DMS53 (cell line): ENCODE measurements around the gene LCN2.

Experiments used
- DNase-seq: peaks from one replicate; lab custom pipeline; 2025; lab: John Stamatoyannopoulos, UW

The LCN2 gene

DNA sequence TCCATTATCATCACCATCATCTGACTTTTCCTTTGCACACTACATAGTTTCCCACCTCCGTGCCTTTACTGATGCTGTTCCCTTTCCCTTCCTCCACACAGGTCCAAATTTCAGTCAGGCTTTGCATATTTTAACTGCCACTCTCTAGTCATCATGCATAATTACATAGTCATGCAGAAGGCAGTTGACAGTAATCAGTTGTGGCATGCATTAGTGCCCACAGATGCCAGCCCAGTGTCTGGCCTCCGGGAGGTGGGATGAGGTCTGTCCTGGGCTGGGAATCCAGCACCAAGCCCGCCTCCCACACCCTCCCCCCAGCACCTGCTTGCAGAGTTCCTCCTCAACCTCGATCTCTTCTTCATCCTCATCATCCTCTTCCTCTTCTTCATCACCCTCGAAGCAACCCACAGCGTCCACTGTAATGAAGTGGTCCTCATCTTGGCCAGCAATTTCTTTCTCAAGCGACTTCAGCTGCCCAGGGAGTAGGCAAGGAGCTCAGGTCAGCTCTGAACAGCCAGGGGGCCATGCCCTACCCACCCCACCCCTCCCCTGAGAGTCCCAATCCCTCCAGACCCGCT, 19.6 kb downstream of the LCN2 start:
- DNase-seq = no peak

DNA sequence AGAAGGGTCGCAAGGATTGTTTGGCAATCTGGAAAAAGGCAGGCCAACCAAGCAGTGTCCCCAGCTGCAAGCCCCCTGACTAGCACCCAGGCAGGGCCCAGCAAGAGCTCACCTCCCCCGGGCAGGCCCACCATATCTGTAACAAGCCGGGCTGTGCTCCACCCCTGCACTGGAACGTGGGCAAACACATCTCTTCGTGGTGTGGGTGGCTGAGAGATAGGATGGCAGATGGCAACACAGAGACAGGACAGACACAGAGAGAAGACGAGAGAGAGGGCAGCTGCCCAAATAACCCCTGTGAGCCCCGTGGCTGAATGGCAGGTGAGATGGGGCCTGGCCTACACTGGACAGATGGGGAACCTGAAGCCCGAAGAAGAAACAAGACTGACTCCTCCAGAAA, 20.2 kb downstream of the LCN2 start:
- DNase-seq = no peak

DNA sequence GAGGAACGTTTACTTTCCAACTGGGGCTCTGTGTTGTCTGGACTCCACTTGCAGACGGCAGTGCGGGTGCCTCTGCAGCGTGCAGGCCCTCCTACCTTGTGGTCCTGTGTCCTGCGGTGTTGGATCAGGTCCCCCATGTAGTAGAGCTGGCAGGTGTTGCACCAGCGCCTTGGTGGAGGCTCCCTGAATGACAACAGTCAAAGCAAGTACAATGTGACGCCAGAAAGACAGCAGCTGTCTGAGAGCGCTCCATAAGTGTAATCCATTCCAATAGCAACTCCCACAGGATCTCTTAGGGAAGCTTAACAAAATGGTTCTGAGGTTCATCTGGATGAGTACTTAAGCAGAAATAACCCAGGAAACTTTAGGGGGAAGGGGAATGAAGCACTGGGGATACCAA, 20.7 kb downstream of the LCN2 start:
- DNase-seq = no peak

DNA sequence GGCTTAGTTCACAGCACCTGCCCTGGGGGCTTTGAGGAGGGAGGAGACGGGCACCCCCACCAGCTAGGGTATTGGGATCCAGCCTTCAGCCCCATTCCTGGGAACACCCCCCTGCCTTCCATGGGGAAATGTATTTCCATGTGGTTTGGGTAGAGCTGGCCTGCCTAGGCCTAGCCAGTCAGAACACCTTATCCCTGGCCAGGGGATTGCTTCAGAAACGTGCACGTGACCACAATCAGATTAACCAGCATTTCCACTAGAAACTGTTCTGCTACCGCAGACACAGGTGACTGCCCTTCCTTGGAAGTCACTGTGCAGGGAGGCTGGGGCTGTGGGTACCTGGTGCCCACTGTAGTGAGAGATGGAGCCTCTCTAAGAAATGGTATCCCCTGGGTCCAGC, 24.8 kb downstream of the LCN2 start:
- no peak for DNase-seq

DNA sequence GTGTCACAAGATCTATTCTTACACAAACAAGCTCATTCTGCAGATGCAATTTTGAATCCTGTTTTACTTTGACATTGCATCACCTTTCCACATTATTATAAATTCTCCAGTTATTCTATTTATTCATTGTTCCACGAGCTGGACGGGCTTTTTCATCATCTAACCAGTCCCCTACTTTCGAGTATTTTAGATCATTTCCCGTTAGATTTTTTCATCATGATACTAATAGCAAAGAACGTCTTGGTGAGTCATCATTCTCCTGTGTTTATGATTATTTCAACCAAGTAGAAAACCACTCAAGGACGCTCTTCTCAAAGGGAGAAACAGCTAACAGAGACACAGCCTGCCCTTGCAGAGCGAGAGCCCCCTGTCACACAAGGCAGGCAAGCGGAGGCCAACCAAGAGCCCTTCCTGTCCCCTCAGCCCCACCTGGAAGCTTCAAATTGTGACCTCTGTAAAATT, 25.9 kb downstream of the LCN2 start:
- DNase-seq = no peak

DNA sequence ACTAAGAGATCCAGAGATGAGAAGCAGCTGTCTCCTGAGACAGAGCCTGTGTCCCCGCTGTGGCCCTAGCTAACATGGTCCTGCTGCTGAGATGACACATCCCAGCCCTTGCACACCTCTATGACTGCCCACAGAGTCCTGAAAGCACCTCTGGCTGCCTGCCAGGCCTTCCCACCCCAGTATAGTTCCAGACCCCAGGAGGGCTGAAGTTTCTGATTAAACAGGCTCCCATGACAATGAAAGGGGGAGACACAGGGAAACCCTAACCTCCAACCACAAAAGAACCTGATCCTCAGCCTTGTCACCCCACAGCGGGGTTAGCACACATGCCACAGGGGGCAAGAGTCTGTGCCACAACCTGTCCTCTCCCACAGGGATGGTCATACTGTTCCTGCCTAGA, 26.5 kb downstream of the LCN2 start:
- no peak for DNase-seq

DNA sequence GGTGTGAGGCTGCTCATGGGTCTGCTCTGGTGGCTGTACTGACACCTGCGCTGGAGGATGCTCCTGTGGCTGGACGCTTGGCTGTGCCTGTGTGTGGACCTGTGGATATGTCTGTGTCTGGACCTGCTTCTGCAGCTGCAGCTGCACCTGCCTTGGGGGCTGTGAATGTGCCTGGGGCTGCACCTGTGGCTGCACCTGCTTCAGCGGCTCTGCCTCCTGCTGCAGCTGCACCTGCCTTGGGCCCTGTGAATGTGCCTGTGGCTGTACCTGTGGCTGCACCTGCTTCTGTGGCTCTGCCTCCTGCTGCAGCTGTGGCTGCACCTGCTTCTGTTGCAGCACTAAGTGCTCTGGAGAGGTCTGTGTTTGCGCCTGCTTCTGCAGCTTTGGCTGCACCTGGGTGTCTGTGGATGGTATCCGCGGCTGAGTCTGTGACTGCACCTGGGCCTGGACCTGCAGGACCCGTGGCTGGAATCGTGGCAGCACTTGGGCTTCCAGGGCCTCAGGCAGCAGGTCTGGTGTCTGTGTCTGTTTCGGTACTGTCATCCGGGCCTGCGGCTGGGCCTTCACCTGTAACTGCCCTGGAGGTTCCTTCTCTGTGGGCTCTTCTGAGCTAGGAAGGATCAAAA, 29.7 kb downstream of the LCN2 start:
- DNase-seq = peak; percentile 63

DNA sequence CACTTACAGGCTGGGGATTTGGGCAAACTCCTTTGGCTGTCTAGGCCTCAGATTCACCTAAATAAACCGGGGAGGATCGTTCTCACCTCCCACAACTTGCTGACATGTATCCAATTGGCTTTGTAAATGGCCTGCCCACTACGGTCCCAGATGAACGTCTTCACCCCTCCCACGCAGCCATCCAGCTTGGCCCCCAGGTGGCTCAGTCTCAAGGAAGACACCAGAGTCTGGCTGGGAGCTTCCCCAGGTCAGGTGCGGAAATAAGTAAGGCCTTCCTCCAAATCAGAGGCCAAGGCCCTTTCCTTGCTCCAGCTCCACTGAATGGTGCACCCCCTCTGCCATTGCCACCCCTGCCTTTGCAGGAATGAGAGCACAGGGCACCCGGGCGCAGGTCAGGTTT, 30.7 kb downstream of the LCN2 start:
- DNase-seq = no peak

DNA sequence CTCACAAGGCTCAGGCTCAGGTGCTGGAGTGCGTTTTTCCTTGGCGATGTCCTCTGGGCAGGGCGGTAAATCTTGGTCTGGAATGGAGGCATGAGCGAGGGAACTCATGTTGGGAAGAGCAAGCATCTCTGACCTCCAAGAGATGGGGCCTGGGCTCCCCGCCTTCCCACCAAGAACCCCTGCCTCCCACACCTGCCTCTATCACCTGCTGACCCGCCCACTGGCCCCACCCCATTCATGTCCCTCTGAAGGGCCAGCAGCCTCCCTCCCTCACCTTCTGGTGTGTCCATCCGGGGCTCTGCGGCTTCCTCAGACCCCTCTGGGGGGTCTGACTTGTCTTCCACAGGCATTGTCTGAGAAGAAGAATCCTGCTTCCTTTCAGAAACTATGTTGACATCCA, 31.2 kb downstream of the LCN2 start:
- no peak for DNase-seq

DNA sequence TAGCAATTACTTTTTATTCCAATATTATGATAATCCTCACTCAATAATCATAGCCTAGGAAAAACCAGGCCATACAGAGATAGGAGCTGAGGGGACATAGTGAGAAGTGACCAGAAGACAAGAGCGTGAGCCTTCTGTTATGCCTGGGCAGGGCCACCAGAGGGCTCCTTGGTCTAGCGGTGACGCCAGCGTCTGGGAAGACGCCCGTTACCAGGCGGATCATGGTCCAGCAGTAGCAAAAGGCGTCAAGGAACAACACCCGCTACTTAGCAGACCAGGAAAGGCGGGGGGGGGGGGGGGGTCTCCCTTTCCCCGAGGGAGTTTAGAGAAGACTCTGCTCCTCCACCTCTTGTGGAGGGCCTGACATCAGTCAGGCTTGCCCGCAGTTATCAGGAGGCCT, 32.2 kb downstream of the LCN2 start:
- DNase-seq = peak; percentile 15

DNA sequence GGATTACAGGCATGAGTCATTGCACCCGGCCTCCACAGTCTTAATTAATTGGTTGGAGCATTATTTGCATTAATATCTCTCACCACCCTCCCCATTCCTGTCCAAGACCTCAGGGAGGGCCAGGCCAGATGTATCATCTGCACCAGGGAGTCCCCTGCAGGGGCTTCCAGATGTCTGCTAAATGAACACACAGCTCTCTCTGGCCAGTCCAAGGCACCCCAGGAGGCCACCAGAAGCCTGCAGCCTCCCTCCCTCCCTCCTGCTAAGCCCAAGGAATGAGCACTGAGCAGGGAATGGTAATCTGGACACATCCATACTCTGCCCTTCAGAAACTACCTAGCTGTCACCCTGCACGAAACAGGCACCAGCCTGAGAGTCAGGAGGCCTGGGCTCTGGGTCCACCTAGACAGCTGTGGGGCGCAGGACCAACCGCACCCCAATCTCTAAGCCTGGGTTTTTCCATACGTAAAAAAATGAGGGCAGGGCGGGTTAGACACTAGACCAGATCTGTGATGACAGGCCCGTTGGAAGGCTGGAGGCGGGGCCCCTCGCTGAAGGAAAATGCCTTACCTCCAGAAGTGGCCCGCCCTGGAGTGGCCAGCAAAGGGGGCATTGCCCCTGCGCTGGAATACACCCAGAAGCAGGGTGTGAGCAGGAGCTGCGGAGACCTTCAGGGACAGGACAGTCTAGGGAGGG, 33.8 kb downstream of the LCN2 start:
- DNase-seq = no peak

DNA sequence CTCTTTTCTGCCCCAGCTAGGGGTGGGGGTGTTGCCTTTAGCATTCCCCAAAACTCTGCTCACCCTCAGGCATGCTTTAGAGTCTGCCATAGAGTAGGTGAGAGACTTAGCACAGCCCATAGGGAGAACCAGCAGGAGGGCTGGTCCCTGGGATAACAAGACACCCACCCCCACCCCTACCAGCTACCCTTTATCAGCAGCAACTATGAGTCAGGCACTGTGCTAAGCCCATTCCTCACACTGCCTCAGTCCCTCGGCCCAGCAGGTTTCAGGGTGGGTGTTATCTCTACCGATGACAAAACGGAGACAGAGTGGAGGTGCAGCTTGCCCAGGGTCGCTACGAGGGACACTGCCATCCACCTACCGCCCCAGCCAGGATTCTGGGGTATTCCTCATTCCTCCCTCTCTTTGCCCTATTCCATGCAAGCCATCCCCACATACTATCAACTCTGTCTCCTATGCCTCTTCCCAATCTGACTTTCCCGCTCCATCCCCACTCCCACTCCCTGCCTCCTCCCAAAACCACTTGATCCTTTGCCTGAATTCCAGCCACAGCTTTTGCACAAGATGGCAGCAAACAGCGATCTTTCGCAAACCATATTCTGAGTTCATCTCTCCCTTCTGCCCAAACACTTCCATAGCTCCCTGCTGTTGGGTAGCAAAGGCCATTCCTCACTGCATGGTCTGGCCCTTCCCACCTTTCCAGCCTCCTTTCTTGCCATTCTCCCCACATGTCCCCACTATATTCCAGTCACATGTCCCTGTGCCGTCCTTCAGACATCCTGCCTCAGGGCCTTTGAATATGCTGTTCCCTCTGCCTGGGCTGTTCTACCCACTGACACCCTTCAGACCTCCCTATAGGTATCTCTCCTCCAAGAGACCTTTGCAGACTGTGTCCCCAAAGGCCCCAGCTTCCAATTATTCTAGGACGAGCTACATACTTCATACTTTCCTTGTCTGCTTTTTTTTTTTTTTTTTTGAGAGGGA, 37.0 kb downstream of the LCN2 start:
- DNase-seq = no peak

DNA sequence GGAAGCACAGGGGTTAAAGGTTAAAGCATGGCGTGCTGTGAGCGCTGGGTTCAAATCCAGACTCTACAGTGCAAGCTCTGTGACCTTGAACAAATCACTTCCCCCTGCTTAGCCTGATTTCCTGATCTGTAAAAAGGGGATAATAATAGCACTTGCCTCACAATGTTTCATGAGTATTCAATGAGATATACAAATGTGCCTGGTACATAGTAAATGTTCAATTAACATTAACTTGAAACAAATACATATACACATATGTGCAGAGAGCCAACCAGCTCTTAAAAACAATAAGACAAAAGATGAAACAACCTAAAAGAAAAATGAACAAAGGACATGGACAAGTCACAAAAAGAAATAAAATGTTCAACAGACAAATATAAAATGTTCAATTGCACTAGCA, 38.1 kb downstream of the LCN2 start:
- no peak for DNase-seq

DNA sequence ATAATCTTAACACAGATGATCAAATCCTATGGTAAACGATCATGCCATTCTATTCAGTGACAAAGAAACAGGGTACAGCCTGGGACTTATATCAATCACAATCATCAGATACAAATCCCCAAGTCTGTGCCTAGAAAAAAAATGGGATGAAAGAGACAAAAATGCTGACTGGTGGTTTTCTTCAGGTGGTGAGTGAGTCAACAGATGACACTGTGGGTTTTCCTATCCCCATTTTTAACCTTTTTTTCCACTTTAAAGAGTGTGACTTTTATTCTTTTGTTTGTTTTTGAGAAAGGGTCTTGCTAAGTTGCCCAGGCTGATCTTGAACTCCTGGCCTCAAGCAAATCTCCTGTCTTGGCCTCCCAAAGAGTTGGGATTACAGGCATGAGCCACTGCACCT, 39.0 kb downstream of the LCN2 start:
- DNase-seq = no peak

DNA sequence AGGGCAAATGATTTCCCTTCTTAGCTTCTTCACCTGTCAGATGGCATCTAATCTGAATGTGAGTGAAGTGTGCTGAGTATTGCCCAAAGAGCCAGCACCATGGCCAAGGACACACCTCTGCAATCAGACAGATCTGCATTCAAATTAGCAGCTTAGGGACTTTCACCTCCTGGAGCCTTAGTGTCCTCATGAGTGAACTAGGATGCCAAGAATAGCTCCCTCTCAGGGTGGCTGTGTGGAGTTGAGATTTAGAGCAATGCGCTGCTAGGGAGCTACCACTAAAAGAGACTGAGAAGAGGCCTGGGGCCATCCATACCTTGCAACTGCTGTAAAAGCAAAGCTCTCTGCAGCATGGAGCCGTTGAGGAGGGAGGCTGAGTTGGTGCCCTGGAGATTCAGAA, 40.8 kb downstream of the LCN2 start:
- no peak for DNase-seq

DNA sequence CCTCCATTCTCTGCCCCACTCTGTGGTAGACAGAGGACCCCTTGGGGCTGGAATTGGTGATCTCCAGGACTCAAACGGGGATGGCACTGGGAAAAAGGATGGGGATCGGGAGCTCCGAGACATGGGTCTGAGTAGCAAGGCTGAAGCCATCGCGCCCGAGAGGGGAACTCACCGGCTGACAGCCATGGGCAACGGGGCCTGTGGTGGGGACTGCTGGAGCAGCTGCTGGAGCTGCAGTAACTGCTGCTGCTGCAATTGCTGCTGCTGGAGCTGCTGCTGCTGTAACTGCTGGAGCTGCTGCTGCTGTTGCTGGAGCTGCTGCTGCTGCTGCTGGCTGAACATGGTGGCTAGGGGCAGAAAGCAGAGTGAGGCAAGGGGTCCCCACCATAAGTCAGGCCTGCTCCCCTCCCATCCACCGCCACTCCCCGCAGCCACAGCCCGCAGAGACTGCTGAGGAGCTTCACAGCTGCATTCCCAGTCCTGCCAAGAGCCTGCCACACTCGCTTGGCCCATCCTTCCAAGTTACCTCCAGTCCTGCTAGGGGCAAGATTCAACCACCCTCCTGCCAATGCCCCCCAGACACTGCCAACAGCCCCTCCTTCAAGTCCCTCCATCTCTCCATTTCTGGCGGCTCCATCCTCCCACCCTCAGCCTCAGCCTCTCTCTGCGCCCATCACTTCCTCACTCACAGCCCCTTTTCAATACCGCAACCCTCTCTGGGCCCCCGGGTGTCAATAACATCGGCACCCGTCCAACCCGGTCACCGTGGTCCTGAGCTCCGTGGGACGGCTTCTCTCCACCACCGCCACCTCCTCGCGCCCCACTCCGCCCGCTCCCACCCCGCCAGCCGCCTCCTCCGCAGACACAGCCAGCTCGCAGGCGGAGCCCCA, 41.5 kb downstream of the LCN2 start:
- peak; percentile 54 for DNase-seq

DNA sequence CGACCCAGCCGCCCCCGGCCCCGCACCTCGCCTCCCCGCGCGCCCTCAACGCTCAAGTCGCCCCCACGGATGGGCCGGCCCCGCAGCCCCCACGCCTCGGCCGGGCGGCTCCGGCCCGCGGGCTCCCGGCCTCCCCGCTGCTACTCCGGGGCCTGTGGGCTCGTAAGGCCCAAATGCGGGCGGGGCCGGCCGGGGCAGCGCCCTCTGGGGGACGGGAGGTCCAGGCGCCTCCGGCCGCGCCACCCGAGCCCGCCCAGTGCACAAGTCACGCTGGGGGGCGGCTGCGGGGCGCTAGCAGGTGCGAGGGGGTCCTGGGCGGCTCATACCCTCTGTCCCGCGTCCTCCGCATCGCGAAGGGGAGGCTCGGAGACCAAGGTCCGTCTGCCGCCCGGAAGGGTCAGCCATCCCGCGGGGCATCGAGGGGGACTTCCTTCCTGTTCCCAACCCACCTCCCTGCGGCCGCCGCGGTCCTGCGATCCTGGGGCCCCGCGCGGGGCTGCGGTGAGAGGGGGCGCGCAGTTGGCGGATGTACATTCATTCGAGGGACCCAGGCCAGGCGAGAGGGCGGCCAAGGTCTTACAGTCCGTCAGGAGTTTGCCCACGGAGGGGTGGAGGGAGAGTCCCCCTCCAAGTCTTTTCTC, 42.3 kb downstream of the LCN2 start, which contains the start of gene CIZ1:
CIZ1 (minus strand) TSS at position 167 of the 641 bp plus-strand sequence. CDS start 715 bp downstream, outside the sequence.
- peak; percentile 88 for DNase-seq

DNA sequence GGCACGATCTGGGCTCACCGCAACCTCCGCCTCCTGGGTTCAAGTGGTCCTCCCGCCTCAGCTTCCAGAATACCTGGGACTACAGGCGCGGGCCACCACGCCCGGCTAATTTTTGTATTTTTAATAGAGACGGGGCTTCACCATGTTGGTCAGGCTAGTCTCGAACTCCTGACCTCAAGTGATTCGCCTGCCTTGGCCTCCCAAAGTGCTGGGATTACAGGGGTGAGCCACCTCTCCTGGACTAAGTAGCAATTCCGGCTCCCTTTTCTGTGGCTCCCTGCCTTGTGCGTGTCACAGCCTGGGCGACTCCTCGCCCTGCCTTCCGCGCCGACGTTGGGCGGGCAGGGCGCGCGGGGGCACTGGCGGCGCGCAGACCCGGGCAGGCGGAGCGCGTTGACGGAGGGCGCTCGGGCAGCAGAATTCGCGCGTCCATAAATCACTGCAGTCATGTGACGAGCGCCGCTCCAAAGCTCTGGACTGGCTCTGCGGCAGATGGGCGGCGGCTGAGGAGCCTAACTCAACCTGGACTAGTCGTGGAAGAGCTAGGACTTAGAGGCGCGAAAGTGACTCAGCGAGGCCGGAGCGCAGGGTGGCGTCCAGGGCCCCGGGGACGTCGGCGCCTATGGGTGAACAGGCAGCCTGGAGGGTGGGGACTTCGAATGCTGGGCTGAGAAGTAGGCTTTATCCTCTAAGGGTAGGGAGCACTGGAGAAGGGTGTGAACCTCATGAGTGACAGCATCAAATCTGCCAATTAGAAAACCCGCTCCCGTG, 43.5 kb downstream of the LCN2 start:
- no peak for DNase-seq

DNA sequence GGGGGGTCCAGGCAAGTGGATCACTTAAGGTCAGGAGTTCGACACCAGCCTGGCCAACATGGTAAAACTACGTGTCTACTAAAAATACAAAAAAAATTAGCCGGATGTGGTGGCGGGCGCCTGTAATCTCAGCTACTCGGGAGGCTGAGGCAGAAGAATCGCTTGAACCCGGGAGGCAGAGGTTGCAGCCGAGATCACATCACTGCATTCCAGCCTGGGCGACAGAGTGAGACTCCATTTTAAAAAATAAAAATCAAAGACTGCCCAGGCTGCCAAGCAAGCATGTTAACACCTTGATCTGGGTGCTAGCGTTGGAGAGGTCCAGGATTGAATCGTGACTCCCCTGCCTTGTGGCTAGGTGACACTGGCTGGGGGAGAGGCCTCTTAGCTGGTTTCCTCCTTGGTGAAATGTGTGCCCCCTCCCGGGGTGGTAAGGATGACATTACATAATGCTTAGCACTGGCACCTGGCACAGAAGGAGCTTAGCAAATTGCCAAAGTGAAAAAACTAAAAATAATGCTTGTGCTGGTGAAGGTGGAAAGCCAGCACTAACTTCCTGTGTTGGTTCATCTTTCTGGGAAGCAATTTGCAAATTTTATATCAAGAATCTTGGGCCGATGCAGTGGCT, 44.3 kb downstream of the LCN2 start:
- no peak for DNase-seq
